ENCODE data around the gene C19orf12.
A peak's percentile ranks its signal among the peaks of the same experiment; 100 is the strongest.

C19orf12 gene

GRCh38 chr19:29714953-29715700 lies at the start of gene C19orf12:
TSS of gene C19orf12 (minus strand) at chr19:29715261. CDS start at chr19:29708413, 6,848 bp downstream.
- no peak for TF ChIP-seq CTCF (IDR thresholded peaks at IDR 0.05; ENCODE audit: low read depth, low read length, missing control alignments)
- peak within 1 kb of the TSS; percentile 78 for H3K4me3 ChIP-seq (ENCODE audit: low read depth, low read length)
- H3K36me3 ChIP-seq (replicated peaks) = no peaks in the 10 kb centered on the region
- peak within 1 kb of the TSS; percentile 86 for H3K27ac ChIP-seq
- DNase-seq = no peak
- in situ Hi-C loops (cut with HindIII; ENCODE audit: low pct_ligation_motif_present, low sequenced_read_pairs) = no loop called here
- H3K27me3 ChIP-seq (replicated peaks) = no peaks in the 10 kb centered on the region

- Histone ChIP-seq H3K36me3 (replicated peaks) (no peaks in the 10 kb centered on the region), H3K4me3 (ENCODE audit: low read depth, low read length) (no peak overlapping the region), H3K27ac (no peak overlapping the region), H3K27me3 (replicated peaks) (no peaks in the 10 kb centered on the region)
- no peak for TF ChIP-seq CTCF (IDR thresholded peaks at IDR 0.05; ENCODE audit: low read depth, low read length, missing control alignments)
- in situ Hi-C loops (cut with HindIII; ENCODE audit: low pct_ligation_motif_present, low sequenced_read_pairs) = no loop called here
- DNase-seq = no peak
Measured at GRCh38 chr19:29764361-29764760, 49.3 kb upstream of the C19orf12 start.

GRCh38 chr19:29763196-29763595 lies 48.1 kb upstream of the C19orf12 start:
- no peaks in the 10 kb centered on the region for H3K27me3 ChIP-seq (replicated peaks)
- in situ Hi-C loops (cut with HindIII; ENCODE audit: low pct_ligation_motif_present, low sequenced_read_pairs) = no loop called here
- H3K36me3 ChIP-seq (replicated peaks) = no peaks in the 10 kb centered on the region
- no peak for DNase-seq
- H3K4me3 ChIP-seq (ENCODE audit: low read depth, low read length) = no peak overlapping the region
- no peak for TF ChIP-seq CTCF (IDR thresholded peaks at IDR 0.05; ENCODE audit: low read depth, low read length, missing control alignments)
- no peak overlapping the region for H3K27ac ChIP-seq

- Histone ChIP-seq H3K27me3 (replicated peaks) (no peaks in the 10 kb centered on the region), H3K4me3 (ENCODE audit: low read depth, low read length) (no peak overlapping the region), H3K27ac (no peak overlapping the region), H3K36me3 (replicated peaks) (no peaks in the 10 kb centered on the region)
- in situ Hi-C loops (cut with HindIII; ENCODE audit: low pct_ligation_motif_present, low sequenced_read_pairs) = no loop called here
- no peak for TF ChIP-seq CTCF (IDR thresholded peaks at IDR 0.05; ENCODE audit: low read depth, low read length, missing control alignments)
- no peak for DNase-seq
Measured at GRCh38 chr19:29761575-29762232, 46.6 kb upstream of the C19orf12 start.

- no peak for DNase-seq
- no peaks in the 10 kb centered on the region for H3K36me3 ChIP-seq (replicated peaks)
- in situ Hi-C loops (cut with HindIII; ENCODE audit: low pct_ligation_motif_present, low sequenced_read_pairs) = no loop called here
- no peaks in the 10 kb centered on the region for H3K27me3 ChIP-seq (replicated peaks)
- H3K4me3 ChIP-seq (ENCODE audit: low read depth, low read length) = no peak overlapping the region
- no peak overlapping the region for H3K27ac ChIP-seq
- TF ChIP-seq CTCF (IDR thresholded peaks at IDR 0.05; ENCODE audit: low read depth, low read length, missing control alignments) = no peak
Measured at GRCh38 chr19:29760752-29761502, 45.9 kb upstream of the C19orf12 start.
